HK-2 (cell line): ENCODE results near the gene SIPA1L3.
A peak's percentile ranks its signal among the peaks of the same experiment; 100 is the strongest.
"Not testable (repeated sequence)": the region's sequence is repeated elsewhere in the genome, so short reads cannot be mapped to it uniquely, and the experiment has no call there.

Source experiments
- DNase-seq: peaks from one replicate; pipeline ENCODE4 v3.0.0-alpha.2; 2018; ENCODE audit not compliant: unreplicated experiment

Gene SIPA1L3

DNA sequence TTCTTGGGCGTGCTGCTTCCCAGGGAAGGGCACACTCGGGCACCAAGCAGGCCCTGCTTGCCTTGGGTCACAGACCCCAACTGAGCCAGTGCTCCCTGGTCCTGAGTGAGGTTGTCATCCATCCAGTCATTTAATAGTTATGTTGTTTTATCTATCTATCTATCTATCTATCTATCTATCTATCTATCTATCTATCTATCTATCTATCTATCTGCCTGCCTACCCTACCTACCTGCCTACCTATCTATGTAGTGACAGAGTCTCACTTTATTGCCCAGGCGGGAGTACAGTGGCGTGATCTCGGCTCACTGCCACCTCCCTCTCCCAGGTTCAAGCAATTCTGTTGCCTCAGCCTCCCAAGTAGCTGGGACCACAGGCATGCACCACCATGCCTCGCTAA lies 164.0 kb downstream of the SIPA1L3 start:
- not testable (repeated sequence) for DNase-seq

GRCh38 chr19:38071647-38072046 lies 164.6 kb downstream of the SIPA1L3 start:
- no peak for DNase-seq

GRCh38 chr19:38072776-38073750 lies 166.1 kb downstream of the SIPA1L3 start:
- DNase-seq = no peak

DNA sequence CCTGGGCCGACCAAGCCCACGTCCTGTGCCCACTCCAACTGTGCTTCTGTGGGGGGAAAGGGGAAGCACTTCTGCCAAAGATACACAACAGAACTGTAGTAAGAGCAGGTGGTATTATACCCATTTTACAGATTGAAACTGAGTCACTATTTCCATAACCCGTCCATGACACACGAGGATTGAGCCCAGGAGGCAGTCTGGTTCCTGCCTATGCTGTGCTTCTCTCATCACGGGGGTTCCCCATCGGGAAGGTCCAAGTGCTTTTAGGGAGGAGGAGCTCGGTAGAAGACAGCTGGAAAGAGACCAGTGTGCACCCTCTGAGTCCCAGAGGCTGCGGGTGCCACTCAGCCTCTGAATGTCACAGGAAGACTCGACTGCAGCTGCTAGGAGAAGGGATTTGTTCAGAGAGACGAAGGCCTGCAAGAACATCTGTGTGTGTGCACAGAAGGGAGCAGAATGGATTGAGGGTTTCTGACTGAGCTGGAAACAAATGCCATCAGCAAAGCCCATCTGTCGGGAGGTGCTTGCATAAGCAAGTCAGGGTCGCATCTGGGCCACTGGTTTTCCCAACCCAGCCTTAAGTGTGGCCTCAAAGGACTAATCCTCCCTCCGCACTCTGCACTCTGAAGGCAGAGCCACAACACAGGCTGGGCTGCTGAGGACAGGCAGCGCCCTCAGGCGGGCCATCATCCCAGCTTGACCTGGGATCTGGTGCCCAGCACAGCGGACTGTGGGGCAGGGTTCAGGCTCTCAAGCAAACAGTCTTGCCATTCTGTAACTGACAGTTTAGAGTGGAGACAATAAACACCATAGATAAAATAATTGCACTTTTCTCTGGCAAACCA lies 167.1 kb downstream of the SIPA1L3 start:
- no peak for DNase-seq

- DNase-seq = no peak
Observed at GRCh38 chr19:38076337-38076736, 169.3 kb downstream of the SIPA1L3 start.

DNA sequence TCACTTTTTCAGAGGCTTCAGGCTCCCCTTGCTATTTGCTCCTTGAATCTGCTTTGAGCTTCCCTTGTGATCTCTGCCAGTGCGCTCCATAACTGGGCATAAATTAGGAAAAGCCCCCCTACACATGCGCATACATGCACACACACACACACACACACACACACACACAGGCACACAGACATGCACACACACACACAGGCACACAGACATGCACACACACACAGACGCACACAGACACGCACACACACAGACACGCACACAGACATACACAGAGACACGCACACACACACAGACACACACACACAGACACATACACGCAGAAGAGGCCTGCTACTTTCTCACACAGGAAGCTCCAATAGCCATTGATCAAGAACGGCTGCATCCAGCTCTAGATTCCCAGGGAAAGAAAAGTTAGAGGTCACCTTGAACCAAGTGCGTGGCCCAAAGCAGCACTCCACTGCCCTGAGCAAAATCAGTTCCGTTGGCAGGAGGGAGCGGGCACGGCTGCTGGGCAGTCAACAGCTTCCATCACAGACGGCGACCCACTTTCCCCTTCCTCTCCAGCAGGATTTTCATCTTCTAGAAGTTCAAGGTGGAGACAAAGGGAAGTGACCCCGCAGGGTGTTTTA lies 171.4 kb downstream of the SIPA1L3 start:
- no peak for DNase-seq

GRCh38 chr19:38079926-38080380 lies 172.9 kb downstream of the SIPA1L3 start:
- DNase-seq = peak; percentile 38

GRCh38 chr19:38081547-38082255 lies 174.7 kb downstream of the SIPA1L3 start:
- DNase-seq = no peak

DNA sequence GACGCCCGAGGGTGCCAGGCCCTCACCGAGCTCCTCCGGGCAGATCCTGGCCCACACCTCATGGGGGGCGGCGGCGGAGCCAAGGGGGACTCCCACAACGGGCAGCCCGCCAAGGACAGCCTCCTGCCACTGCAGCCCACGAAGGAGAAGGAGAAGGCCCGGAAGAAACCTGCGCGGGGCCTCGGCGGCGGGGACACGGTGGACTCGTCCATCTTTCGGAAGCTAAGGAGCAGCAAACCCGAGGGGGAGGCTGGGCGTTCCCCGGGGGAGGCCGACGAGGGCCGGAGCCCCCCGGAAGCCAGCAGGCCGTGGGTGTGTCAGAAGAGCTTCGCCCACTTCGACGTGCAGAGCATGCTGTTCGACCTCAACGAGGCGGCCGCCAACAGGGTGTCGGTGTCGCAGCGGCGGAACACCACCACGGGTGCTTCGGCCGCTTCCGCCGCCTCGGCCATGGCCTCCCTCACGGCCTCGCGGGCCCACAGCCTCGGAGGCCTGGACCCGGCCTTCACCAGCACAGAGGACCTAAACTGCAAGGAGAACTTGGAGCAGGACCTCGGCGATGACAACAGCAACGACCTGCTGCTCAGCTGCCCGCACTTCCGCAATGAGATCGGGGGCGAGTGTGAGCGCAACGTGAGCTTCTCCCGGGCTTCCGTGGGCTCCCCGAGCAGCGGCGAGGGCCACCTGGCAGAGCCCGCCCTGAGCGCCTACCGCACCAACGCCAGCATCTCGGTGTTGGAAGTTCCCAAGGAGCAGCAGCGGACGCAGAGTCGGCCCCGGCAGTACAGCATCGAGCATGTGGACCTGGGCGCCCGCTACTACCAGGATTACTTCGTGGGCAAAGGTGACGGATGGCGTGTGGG lies 175.5 kb downstream of the SIPA1L3 start:
- no peak for DNase-seq

GRCh38 chr19:38084196-38084595 lies 177.2 kb downstream of the SIPA1L3 start:
- DNase-seq = no peak

GRCh38 chr19:38089440-38089839 lies 182.4 kb downstream of the SIPA1L3 start:
- DNase-seq = no peak

DNA sequence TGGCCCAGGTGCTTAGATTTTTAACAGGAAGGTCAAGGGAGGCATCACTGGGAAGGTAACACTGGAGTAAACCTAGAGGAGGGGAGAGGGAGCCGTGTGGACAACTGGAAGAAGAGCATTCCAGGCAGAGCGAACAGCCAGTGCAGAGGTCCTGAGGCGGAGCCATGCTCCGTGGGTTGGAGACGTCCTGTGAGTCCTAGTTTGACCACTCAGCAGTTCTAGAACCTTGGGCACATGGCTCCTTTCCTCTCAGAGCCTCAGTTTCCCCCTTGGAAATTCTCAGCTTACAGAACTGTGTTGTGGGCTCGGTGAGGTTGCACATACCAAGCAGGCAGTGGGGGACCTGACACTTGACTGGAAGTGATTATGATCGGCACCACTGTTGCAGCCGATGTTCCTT lies 186.1 kb downstream of the SIPA1L3 start:
- no peak for DNase-seq

DNA sequence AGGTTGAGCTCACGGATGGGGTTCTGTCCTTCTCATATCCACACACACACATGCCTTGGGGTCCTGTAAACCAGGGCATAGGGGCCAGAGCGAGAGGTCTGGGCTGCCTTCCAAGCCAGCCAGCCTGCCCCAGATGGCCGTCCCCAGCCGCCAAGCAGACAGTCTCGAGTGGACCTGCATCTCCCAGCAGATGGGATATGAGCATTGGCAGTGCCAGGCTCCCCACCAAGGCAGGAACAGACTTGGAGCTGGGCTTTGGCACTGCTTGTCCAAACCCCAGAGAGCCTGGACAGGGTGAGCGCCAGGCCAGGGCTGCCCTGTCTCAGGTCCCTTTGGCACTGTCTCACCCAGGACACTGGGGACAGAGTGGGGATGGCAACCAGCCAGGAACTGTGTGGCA lies 186.6 kb downstream of the SIPA1L3 start:
- no peak for DNase-seq

DNA sequence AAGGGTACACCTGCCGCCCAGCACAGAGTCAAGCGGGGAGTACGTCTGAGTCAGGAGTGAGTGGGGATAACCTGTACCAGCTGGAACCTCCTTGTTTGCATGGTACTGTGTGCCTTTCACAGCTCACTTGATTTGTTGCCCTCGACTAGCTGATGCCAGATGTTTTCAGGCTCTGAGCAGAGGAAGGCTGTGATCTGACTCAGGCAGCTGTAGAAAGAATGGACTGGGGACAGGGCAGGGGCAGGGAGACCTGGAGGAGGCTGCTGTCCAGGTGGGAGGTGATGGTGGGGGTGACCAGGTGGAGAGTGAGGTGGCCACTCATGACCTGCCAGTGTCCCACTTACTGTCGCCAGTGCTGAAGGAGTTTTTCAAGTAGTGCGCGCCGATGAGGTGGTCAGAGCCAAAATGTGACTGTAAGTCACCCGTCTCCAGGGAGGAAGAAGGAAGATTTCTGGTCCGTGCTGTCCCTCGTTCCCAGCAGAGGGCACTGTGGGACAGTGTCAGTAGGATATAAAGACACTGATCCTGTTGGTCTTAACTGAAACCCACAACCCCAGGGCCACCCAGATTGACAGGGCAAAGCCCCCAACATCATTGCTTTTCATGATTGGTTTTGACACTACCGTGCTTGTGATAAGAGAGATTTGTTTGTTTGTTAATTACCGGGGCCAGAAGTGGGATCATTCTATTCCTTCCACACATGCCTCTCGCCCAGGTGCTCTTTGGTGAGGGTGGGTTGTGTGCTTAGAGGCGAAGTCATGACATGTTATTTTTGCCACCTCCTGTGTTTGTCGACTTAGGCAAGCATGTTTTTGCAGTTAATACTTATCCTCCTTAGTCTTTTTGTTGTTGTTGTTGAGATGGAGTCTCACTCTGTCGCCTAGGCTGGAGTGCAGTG lies 188.7 kb downstream of the SIPA1L3 start:
- peak; percentile 51 for DNase-seq

DNA sequence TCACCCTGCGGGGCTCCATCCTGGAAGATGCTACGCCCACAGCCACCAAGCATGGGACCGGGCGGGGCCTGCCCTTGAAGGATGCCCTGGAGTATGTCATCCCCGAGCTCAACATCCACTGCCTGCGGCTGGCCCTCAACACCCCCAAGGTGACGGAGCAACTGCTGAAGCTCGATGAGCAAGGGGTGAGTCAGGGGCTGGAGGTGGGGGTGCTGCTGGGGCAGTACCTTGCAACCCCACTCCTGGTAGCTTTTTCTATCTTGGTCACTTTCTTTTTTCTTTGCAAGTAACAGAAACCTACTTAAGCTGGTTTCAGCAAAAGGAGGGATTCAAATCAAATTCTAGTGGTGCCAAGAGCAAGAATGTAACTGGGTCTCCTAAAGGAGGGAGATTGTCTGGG lies 193.0 kb downstream of the SIPA1L3 start:
- DNase-seq = no peak

DNA sequence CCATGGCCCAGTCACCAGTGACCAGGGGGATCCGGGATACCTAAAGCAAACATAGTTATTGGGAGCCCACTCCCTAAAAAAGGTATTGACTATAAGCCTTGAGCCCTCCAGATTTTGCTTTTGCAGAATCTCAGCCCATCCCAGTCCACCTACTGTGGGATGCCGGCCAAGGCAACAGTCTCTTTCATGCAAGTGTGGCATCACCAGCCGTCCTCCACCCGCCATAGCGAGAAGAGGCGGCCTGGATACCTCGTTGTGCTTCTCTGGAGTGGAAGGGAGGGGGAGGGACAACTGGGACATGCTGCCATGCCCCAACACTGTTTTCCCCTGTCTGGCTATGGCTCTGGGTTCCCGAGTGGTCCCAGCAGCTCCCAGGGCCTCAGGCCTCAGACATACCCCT lies 193.6 kb downstream of the SIPA1L3 start:
- no peak for DNase-seq

DNA sequence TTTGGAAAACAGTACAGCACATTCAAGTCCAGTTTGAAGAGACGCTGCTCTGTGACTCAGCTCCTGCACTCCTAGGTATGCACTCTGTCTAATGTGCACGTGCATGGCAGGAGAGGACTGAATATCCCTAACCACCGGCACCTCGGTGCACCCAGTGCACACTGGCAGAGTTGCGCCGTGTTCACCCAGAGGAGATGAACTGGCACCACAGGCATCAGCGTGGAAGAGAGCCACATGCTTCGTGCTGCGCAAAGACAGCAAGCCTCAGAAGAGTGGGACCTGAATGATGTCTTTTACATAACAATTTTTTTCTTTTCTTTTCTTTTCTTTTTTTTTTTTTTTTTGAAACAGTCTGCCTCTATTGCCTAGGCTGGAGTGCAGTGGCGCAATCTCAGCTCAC lies 194.7 kb downstream of the SIPA1L3 start:
- no peak for DNase-seq

DNA sequence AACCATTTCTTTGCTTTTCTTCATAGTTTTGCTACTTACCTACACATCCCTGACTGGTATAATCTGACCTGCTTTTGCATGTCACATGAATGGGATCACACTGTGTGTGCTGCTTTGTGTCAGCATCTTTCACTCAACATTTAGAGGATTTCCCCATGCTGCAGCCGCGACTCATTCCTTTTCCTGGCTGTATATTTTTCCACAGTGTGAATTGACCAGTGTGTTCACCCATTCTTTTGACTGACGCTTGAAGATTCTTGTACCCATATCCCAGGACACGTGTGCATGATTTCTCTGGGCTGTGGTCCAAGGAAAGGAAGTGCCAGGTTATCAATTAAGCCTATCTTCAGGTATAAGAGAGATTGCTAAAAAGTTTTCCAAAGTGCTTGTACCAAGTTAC lies 198.6 kb downstream of the SIPA1L3 start:
- no peak for DNase-seq

DNA sequence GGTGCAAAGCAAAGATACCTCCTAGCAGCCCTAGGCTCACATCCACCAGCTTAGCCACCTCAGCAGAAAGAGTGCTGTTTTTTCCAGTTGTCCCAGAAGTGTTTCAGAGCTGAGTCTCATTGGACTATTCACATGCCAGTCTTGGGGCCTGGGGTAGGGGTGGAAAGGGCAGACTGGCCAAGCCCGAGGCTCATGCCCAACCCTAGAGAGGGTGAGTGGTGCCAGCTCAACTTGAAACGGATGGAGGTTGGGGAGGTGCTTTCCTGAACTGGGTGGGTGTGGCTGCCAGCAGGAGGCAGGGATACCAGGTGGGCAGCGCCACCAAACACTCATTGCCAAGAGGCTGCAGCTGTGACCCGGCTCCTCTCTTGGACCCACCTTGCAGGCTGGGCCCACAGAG lies 200.1 kb downstream of the SIPA1L3 start:
- DNase-seq = no peak
